ENCODE measurements around the gene FOXP2.

Gene FOXP2

DNA sequence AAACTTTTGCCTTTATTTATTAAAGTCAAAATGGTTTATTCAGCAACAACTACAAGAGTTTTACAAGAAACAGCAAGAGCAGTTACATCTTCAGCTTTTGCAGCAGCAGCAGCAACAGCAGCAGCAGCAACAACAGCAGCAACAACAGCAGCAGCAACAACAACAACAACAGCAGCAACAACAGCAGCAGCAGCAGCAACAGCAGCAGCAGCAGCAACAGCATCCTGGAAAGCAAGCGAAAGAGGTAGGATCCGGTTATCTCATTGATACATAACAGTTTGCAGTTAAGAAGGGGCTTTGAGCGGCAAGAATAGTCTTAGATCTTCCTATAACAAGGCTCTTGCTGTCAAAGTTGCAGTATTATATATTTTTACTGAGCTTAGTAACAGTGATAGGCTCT lies 215.1 kb downstream of the FOXP2 start:
- Histone ChIP-seq H3K36me3 (ENCODE audit: insufficient read depth) (peaks cover 3% of the 10 kb centered on the region; the same call in 1 of the 2 replicates), H3K9ac (no peak overlapping the region), H3K27ac (no peak overlapping the region), H3K4me1 (ENCODE audit: low read depth, poor library complexity, severe bottlenecking) (no peaks in the 10 kb centered on the region), H2AFZ (ENCODE audit: low read depth) (no peak overlapping the region), H3K4me3 (IDR thresholded peaks at IDR 0.05; ENCODE audit: insufficient read depth, low read depth, low read length) (no peak overlapping the region), H3K79me2 (ENCODE audit: insufficient read depth, low read depth) (no peaks in the 10 kb centered on the region), H3K27me3 (ENCODE audit: insufficient read depth, low read depth) (no peaks in the 10 kb centered on the region), H4K20me1 (ENCODE audit: insufficient read depth) (no peaks in the 10 kb centered on the region), H3K4me2 (no peak overlapping the region)
- TF ChIP-seq, protein P1, sequence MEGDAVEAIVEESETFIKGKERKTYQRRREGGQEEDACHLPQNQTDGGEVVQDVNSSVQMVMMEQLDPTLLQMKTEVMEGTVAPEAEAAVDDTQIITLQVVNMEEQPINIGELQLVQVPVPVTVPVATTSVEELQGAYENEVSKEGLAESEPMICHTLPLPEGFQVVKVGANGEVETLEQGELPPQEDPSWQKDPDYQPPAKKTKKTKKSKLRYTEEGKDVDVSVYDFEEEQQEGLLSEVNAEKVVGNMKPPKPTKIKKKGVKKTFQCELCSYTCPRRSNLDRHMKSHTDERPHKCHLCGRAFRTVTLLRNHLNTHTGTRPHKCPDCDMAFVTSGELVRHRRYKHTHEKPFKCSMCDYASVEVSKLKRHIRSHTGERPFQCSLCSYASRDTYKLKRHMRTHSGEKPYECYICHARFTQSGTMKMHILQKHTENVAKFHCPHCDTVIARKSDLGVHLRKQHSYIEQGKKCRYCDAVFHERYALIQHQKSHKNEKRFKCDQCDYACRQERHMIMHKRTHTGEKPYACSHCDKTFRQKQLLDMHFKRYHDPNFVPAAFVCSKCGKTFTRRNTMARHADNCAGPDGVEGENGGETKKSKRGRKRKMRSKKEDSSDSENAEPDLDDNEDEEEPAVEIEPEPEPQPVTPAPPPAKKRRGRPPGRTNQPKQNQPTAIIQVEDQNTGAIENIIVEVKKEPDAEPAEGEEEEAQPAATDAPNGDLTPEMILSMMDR (conservative IDR thresholded peaks at IDR 0.05; ENCODE audit: low read depth, low read length) = no peak

GRCh38 chr7:114630201-114630990 lies 215.8 kb downstream of the FOXP2 start:
- Histone ChIP-seq H3K4me1 (ENCODE audit: low read depth, poor library complexity, severe bottlenecking) (no peaks in the 10 kb centered on the region), H3K4me2 (no peak overlapping the region), H3K9ac (no peak overlapping the region), H3K4me3 (IDR thresholded peaks at IDR 0.05; ENCODE audit: insufficient read depth, low read depth, low read length) (no peak overlapping the region), H4K20me1 (ENCODE audit: insufficient read depth) (no peaks in the 10 kb centered on the region), H3K27me3 (ENCODE audit: insufficient read depth, low read depth) (no peaks in the 10 kb centered on the region), H3K36me3 (ENCODE audit: insufficient read depth) (peaks cover 3% of the 10 kb centered on the region; the same call in 1 of the 2 replicates), H3K79me2 (ENCODE audit: insufficient read depth, low read depth) (no peaks in the 10 kb centered on the region), H2AFZ (ENCODE audit: low read depth) (no peak overlapping the region), H3K27ac (no peak overlapping the region)
- TF ChIP-seq, protein P1 (conservative IDR thresholded peaks at IDR 0.05; ENCODE audit: low read depth, low read length) = no peak

GRCh38 chr7:114631249-114631822 lies 216.7 kb downstream of the FOXP2 start:
- Histone ChIP-seq H3K4me2 (no peak overlapping the region), H3K9ac (no peak overlapping the region)

DNA sequence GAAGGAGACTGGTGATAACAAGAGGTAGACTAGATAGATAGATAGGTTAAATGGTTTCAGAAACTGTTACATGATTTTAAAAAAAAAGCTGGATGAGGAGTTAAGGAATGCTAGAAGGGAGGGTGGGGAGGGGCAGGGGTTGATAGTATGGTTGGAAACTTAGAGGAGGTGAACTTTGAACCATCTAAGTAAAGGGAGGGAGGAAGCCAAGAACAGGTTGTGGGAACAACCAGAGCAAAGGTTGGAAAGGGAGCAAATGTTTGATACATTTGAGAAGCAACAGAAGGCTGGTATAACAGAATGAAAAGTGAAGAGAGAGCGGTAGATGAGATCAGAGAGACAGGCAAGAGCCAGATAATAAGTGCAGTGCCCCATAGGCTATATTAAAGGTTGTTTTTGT lies 224.8 kb downstream of the FOXP2 start:
- Histone ChIP-seq H2AFZ (ENCODE audit: low read depth) (no peak overlapping the region), H3K79me2 (ENCODE audit: insufficient read depth, low read depth) (no peaks in the 10 kb centered on the region)
- TF ChIP-seq, protein P1 (conservative IDR thresholded peaks at IDR 0.05; ENCODE audit: low read depth, low read length) = no peak

More at GRCh38 chr7:114631249-114631822, 216.7 kb downstream of the FOXP2 start:
- TF ChIP-seq, protein P1 (conservative IDR thresholded peaks at IDR 0.05; ENCODE audit: low read depth, low read length) = no peak
- no peaks in the 10 kb centered on the region for H3K27me3 ChIP-seq (ENCODE audit: insufficient read depth, low read depth)
- H2AFZ ChIP-seq (ENCODE audit: low read depth) = no peak overlapping the region
- no peaks in the 10 kb centered on the region for H4K20me1 ChIP-seq (ENCODE audit: insufficient read depth)
- H3K4me3 ChIP-seq (IDR thresholded peaks at IDR 0.05; ENCODE audit: insufficient read depth, low read depth, low read length) = no peak overlapping the region
- H3K79me2 ChIP-seq (ENCODE audit: insufficient read depth, low read depth) = no peaks in the 10 kb centered on the region
- peaks cover 3% of the 10 kb centered on the region; the same call in 1 of the 2 replicates for H3K36me3 ChIP-seq (ENCODE audit: insufficient read depth)
- H3K4me1 ChIP-seq (ENCODE audit: low read depth, poor library complexity, severe bottlenecking) = no peaks in the 10 kb centered on the region
- no peak overlapping the region for H3K27ac ChIP-seq

More for the DNA sequence above, 224.8 kb downstream of the FOXP2 start:
- Histone ChIP-seq H3K27me3 (ENCODE audit: insufficient read depth, low read depth) (no peaks in the 10 kb centered on the region), H3K9ac (no peak overlapping the region), H3K4me1 (ENCODE audit: low read depth, poor library complexity, severe bottlenecking) (no peaks in the 10 kb centered on the region), H3K36me3 (ENCODE audit: insufficient read depth) (no peaks in the 10 kb centered on the region), H3K4me2 (no peak overlapping the region), H3K27ac (no peak overlapping the region), H3K4me3 (IDR thresholded peaks at IDR 0.05; ENCODE audit: insufficient read depth, low read depth, low read length) (no peak overlapping the region), H4K20me1 (ENCODE audit: insufficient read depth) (no peaks in the 10 kb centered on the region)
